VCaP (cell line): ENCODE data around the gene DGCR2.

Experiments used
- H3K27ac ChIP-seq: fragments of 450-650 bp; 2 replicates; pipeline ENCODE4 v1.5.1; 2017
- TF ChIP-seq, protein P1 (sequence below): fragments of 450-650 bp; conservative IDR thresholded peaks from 2 replicates; pipeline ENCODE4 v1.5.1; 2017; ENCODE audit warnings: mild to moderate bottlenecking, moderate library complexity

The DGCR2 gene, protein sequence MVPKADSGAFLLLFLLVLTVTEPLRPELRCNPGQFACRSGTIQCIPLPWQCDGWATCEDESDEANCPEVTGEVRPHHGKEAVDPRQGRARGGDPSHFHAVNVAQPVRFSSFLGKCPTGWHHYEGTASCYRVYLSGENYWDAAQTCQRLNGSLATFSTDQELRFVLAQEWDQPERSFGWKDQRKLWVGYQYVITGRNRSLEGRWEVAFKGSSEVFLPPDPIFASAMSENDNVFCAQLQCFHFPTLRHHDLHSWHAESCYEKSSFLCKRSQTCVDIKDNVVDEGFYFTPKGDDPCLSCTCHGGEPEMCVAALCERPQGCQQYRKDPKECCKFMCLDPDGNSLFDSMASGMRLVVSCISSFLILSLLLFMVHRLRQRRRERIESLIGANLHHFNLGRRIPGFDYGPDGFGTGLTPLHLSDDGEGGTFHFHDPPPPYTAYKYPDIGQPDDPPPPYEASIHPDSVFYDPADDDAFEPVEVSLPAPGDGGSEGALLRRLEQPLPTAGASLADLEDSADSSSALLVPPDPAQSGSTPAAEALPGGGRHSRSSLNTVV

DNA sequence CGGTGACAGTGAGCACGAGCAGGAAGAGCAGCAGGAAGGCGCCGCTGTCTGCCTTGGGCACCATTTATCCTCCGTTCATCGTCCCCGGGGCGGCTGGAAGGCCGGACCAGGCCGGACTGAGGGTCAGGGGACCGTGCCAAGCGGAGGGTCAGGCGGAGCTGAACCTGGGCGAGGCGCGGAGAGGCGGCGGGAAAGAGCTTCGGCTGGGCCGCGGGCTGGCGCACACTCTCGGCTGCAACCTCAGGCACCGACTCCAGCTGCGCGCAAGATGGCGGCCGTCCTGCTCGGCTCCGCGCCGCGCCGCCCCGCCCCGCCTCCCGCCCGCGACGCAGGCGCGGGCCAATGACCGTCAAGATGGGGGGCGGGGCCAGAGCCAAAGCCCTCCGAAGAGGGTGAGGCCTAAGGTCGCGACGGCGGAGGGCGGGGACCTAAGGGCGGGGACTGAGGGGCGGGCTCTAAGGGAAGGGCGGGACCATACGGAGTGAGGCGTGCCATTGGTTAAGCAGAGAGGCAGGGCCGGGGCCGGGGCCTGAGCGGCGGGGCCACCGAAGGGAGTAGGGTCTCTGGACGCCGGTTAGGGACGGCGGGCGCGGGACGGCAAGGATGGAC lies at the start of gene DGCR2:
Gene DGCR2 (minus strand): TSS at position 270 of the 609 bp plus-strand sequence. CDS start 206 bp downstream, at position 64.
- peak within 1 kb of the TSS; percentile 95 for H3K27ac ChIP-seq
- TF ChIP-seq, protein P1, sequence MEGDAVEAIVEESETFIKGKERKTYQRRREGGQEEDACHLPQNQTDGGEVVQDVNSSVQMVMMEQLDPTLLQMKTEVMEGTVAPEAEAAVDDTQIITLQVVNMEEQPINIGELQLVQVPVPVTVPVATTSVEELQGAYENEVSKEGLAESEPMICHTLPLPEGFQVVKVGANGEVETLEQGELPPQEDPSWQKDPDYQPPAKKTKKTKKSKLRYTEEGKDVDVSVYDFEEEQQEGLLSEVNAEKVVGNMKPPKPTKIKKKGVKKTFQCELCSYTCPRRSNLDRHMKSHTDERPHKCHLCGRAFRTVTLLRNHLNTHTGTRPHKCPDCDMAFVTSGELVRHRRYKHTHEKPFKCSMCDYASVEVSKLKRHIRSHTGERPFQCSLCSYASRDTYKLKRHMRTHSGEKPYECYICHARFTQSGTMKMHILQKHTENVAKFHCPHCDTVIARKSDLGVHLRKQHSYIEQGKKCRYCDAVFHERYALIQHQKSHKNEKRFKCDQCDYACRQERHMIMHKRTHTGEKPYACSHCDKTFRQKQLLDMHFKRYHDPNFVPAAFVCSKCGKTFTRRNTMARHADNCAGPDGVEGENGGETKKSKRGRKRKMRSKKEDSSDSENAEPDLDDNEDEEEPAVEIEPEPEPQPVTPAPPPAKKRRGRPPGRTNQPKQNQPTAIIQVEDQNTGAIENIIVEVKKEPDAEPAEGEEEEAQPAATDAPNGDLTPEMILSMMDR, result no peak

DNA sequence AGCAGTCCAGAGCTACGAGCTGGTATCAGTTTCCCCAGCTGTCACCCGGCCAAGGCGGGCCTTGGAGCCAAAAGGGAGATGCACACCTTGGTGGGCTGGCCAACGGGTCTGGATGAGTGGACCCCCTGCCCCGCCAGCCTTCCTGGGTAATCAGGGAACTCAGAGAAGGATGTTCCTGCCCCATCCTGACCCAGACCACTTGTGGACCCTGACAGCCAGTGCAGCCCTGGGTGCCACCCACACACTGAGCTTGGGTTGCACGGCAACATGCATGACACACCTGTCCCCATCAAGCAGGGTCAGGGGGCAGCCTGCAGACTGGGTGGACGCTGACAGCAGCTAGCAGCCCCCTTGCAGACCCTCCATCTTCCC lies 47.7 kb upstream of the DGCR2 start:
- TF ChIP-seq, protein P1, result no peak
- no peak overlapping the region for H3K27ac ChIP-seq

DNA sequence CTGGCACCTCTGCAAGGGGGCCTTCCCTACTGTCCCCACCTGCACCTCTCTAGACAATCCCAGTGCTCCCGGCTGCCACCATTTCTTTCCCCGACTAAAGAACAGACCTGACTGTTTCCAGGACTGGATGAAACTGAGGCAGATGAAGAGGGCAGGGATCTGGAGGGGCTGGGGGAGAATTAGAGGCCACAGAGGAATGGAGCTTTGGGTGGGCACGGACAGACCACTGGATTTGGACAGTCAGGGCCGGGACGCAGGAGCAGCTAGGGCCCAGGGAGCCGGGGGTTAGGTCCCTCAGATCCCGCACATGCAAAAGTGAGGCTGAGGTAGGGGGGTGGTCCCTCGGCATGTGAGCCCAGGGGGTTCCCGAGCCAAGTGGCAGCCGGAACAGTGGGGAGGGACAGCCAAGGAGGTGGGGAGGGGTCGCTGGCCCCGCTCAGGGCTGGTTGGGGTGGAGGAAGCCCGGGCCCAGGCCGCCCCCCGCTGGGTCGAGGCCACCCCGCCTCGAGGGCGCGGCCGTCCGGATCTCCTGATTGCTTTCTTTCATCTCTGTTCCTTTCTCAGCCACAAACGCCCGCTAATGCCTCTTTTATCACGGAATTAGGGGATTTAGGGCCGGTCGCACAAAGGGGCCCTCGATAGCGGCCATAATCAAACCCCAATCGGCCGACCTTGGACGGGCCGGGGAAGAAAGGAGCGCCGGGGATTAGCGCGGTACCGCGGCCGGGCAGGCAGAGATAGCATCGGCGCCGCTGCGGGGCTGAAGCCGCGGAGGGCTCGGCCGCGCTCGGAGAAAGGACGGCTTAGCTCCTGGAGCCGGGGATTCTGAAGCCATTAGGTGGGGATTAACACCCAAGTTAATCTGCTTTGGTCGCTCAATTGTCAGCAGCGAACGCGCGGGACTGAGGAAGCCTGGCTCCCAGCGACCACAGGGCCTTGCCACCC lies 47.1 kb upstream of the DGCR2 start:
- no peak overlapping the region for H3K27ac ChIP-seq

DNA sequence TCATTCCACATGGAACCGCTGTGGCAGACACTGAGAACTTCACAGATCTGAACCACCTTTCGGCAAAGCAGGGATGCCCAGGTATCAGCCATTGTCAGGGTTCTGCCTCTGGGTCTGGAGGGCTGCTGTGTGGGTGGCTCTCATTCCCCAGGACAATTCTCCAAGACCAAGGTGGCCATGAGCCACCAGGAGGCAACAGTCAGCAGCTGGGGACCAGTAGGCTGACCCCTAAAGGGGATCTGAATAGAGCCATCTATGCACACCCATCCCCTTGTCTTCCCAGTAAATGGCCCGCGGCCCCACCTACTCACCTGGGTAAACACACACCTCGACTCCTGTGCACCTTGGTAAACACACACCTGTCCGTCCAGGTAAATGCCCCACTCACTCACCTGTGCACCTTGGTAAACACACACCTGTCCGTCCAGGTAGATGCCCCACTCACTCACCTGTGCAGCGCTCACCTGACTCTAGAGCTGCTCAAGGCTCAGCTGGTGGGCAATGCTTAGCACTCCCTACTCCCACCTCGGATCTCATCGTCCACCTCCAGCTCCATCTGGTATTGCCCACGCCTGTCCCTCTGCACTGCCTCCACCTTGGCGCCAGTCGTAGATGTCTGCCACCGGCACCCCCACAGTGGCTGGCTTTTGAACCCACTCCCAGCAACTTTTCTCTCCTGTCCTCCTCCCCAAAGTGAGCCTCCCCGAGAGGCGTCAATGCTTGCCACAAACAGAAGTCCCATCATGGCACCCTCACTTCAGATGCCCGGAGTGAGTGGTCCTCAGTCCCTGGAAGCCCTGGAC lies 46.1 kb upstream of the DGCR2 start:
- TF ChIP-seq, protein P1, result no peak; the same call in 1 of the 2 replicates
- H3K27ac ChIP-seq, result no peak overlapping the region

More for the DNA sequence above, 47.1 kb upstream of the DGCR2 start:
- TF ChIP-seq, protein P1, result no peak

DNA sequence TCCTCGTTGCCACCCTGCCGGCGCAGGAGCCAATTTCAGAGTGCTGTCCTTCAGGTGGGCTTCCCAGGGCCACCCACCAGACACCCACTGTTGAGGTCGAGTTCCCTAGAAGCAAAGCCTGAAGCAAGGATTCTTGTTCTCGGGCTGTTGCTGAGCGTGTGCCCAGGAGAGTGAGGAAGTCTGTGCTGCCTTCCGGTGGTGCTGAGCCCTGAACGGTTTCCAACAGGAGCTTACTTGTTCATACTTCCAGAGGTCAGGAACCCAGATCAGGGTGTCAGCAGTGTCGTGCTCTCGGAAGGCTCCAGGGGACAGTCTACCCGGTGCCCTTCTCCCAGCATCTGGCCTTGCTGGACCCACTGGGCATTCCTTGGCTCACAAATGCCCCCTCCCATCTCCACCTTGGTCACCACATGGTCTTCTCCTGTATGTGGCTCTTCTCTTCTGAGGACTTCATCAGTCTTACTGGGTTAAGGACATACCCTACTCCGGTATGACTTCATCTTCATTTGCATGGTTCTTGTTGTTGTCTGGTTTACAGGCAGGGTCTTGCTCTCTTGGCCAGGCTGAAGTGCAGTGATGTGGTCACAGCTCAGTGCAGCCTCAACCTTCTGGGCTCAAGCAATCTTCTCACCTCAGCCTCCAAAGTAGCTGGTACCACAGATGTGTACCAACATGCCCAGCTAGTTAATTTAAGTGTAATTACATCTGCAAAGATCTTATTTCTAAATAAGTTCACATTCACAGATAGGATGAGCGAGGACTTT lies 45.1 kb upstream of the DGCR2 start:
- TF ChIP-seq, protein P1, result no peak
- H3K27ac ChIP-seq, result no peak overlapping the region

DNA sequence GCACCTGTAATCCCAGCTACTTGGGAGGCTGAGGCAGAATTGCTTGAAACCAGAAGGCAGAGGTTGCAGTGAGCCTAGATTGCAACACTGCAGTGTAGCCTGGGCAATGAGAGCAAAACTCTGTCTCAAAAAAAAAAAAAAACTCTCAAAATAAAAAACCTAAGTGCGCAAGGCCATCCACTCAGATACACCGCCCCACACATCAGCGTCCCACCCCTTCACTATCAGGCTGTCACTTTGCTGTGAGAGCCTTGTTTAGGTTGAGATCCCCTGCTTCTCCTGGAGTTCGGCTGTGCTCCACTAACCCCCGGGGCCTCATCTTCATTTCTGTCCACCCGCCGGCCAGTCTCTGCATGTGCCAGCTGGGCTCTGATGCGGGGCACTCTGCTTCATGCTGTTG lies 44.2 kb upstream of the DGCR2 start:
- H3K27ac ChIP-seq, result no peak overlapping the region
- TF ChIP-seq, protein P1, result no peak
